HCT116 (cell line): Measurements from ENCODE around the gene CORO2A. TPM values are rescaled to one million over a fixed set of nuclear protein-coding genes. Genes with fewer than 3 reads are reported as not detected.

ENCODE experiments used
- ATAC-seq: fragments of 200-7000 bp; cut with Tn5 transposase; 2 replicates; pipeline ENCODE4 v1.9.1; 2020; ENCODE audit warnings: mild to moderate bottlenecking, moderate library complexity
- BruUV-seq: library from RNA; stranded (reverse); fragments of 400-500 nt; replicated peaks from 2 replicates; lab custom pipeline; 2021; lab: Mats Ljungman, UMichigan
- CTCF ChIA-PET: fragments of 300-600 bp; sonication (Branson Sonifier 250); formaldehyde crosslinking; loops from one replicate; lab custom pipeline; 2021; ENCODE audit warnings: antibody characterized with exemption; lab: Charles Lee
- POLR2A ChIA-PET: fragments of 300-600, 350-600 bp; sonication (Branson Sonifier 250); formaldehyde crosslinking; loops from one replicate; lab custom pipeline; 2021; ENCODE audit warnings: antibody characterized with exemption; lab: Charles Lee
- RAD21 ChIA-PET, 2 experiments: fragments of 300-600 bp; sonication (Branson Sonifier 250); formaldehyde crosslinking; loops; one replicate each; lab custom pipeline; 2023; ENCODE audit warnings: low total read pairs in 2 of 2; ENCODE audit not compliant: uncharacterized antibody in 2 of 2, unreplicated experiment in 2 of 2, low non-redundant PET in 1 of 2; lab: Charles Lee
- DNase-seq: peaks from one replicate; pipeline ENCODE4 v3.0.0-alpha.2; 2010; ENCODE audit warnings: low read depth, low spot score
- H2AFZ ChIP-seq: fragments of 200-600 bp; shearing (Covaris generic), sonication (generic); 2 replicates; pipeline ENCODE4 v1.6.1; 2017; ENCODE audit warnings: low read depth, mixed run types, mixed read lengths, antibody characterized with exemption, low read length; ENCODE audit not compliant: poor library complexity, severe bottlenecking
- H3K27ac ChIP-seq: 2 replicates; pipeline ENCODE4 v1.5.1; 2012; ENCODE audit warnings: low read depth, low read length
- H3K27me3 ChIP-seq: fragments of 200-600 bp; sonication (generic); 2 replicates; pipeline ENCODE4 v1.6.1; 2016; ENCODE audit warnings: mixed run types, low read length, mixed read lengths; ENCODE audit not compliant: insufficient read depth
- H3K36me3 ChIP-seq, 2 experiments: fragments of 200-500 bp in 1 of 2; fragments of 200-600 bp in 1 of 2; sonication (Bioruptor generic) in 1 of 2; sonication (generic) in 1 of 2; 2 replicates each; pipeline versions ENCODE4 v1.5.1 to v1.6.1; 2014 to 2016; ENCODE audit warnings: low read length in 2 of 2, inconsistent platforms in 1 of 2, mixed read lengths in 1 of 2, mixed run types in 1 of 2; ENCODE audit not compliant: insufficient read depth in 2 of 2, control insufficient read depth in 1 of 2
- H3K4me1 ChIP-seq, 2 experiments: fragments of 200-600 bp in 1 of 2; sonication (generic) in 1 of 2; 2 replicates each; pipeline versions ENCODE4 v1.5.1 to v1.6.1; 2012 to 2017; ENCODE audit warnings: low read length in 2 of 2, inconsistent platforms in 1 of 2, mild to moderate bottlenecking in 1 of 2, mixed read lengths in 1 of 2, mixed run types in 1 of 2, moderate library complexity in 1 of 2; ENCODE audit not compliant: insufficient read depth in 2 of 2, control insufficient read depth in 1 of 2
- H3K4me2 ChIP-seq: fragments of 200-600 bp; sonication (generic); 2 replicates; pipeline ENCODE4 v1.6.1; 2017; ENCODE audit warnings: mixed run types, low read length, mixed read lengths
- H3K4me3 ChIP-seq, 2 experiments: fragments of 200-600 bp in 1 of 2; sonication (generic) in 1 of 2; replicated peaks in 1 of 2; 2 replicates each; pipeline ENCODE4 v1.5.1; 2011 to 2016; ENCODE audit warnings: low read length in 2 of 2, control low read depth in 1 of 2, low read depth in 1 of 2, mild to moderate bottlenecking in 1 of 2, mixed read lengths in 1 of 2, mixed run types in 1 of 2
- H3K79me2 ChIP-seq: fragments of 200-600 bp; sonication (generic); 2 replicates; pipeline ENCODE4 v1.6.1; 2017; ENCODE audit warnings: mild to moderate bottlenecking, mixed run types, low read length, moderate library complexity, mixed read lengths; ENCODE audit not compliant: insufficient read depth
- H3K9ac ChIP-seq: fragments of 200-600 bp; sonication (generic); 2 replicates; pipeline ENCODE4 v1.6.1; 2016; ENCODE audit warnings: low read length, mixed read lengths
- H3K9me2 ChIP-seq: fragments of 200-600 bp; sonication (generic), shearing (Covaris generic); 2 replicates; pipeline ENCODE4 v1.6.1; 2017; ENCODE audit warnings: mixed run types, mild to moderate bottlenecking, moderate library complexity; ENCODE audit not compliant: insufficient read depth
- H3K9me3 ChIP-seq, 2 experiments: fragments of 200-500 bp in 1 of 2; fragments of 200-600 bp in 1 of 2; sonication (Bioruptor generic) in 1 of 2; sonication (generic) in 1 of 2; 2 replicates each; pipeline ENCODE4 v1.6.1; 2014 to 2017; ENCODE audit warnings: low read length in 2 of 2, mixed read lengths in 2 of 2, inconsistent platforms in 1 of 2, low read depth in 1 of 2, mild to moderate bottlenecking in 1 of 2, mixed run types in 1 of 2, moderate library complexity in 1 of 2; ENCODE audit not compliant: control insufficient read depth in 1 of 2, insufficient read depth in 1 of 2
- H4K20me1 ChIP-seq: fragments of 200-600 bp; sonication (generic), shearing (Covaris generic); 2 replicates; pipeline ENCODE4 v1.6.1; 2017; ENCODE audit warnings: mixed run types, mild to moderate bottlenecking, moderate library complexity; ENCODE audit not compliant: insufficient read depth
- CBX3 ChIP-seq: IDR thresholded peaks from 2 replicates; pipeline ENCODE4 v1.6.1; 2012; ENCODE audit warnings: low read depth
- EGR1 ChIP-seq: IDR thresholded peaks from 2 replicates; pipeline ENCODE4 v1.6.1; 2012; ENCODE audit warnings: low read depth
- ELF1 ChIP-seq: IDR thresholded peaks from 2 replicates; pipeline ENCODE4 v1.6.1; 2012; ENCODE audit warnings: low read depth, borderline replicate concordance
- EZH2phosphoT487 ChIP-seq: fragments of 200-600 bp; IDR thresholded peaks from 2 replicates; pipeline ENCODE4 v1.6.1; 2018; ENCODE audit warnings: antibody characterized with exemption, borderline replicate concordance
- POLR2A ChIP-seq: IDR thresholded peaks from 2 replicates; pipeline ENCODE4 v1.7.0; 2011; ENCODE audit warnings: borderline replicate concordance; ENCODE audit not compliant: insufficient read depth, insufficient read length; ENCODE audit errors: extremely low read depth
- SIN3A ChIP-seq: IDR thresholded peaks from 2 replicates; pipeline ENCODE4 v1.6.1; 2012; ENCODE audit warnings: low read depth
- TCF7L2 ChIP-seq: IDR thresholded peaks from 2 replicates; pipeline ENCODE4 v1.7.0; 2011; ENCODE audit warnings: borderline replicate concordance, inconsistent platforms; ENCODE audit not compliant: insufficient read depth, insufficient read length; ENCODE audit errors: extremely low read depth
- YY1 ChIP-seq: IDR thresholded peaks from 2 replicates; pipeline ENCODE4 v1.6.1; 2011; ENCODE audit warnings: low read length, low read depth, moderate library complexity, mild to moderate bottlenecking; ENCODE audit not compliant: insufficient replicate concordance; ENCODE audit errors: extremely low read depth
- ZFX ChIP-seq: fragments of 450-650 bp; IDR thresholded peaks from 2 replicates; pipeline ENCODE4 v1.6.1; 2017
- intact Hi-C: fragments of 100-400 bp; cut with micrococcal nuclease; formaldehyde crosslinking; loops from 2 replicates; pipeline ENCODE4 v1.10.0; 2022
- total RNA-seq: library from RNA; stranded (reverse); gene quantifications from one replicate; pipeline ENCODE4 v1.2.1, GENCODE V29; 2021; ENCODE audit not compliant: unreplicated experiment
- TF ChIP-seq, protein P1 (sequence below), 3 experiments: fragments of 200-600 bp in 1 of 3; sonication (generic) in 1 of 3; IDR thresholded peaks in 2 of 3; conservative IDR thresholded peaks in 1 of 3; 2 replicates each; pipeline ENCODE4 v1.5.1; 2012 to 2017; ENCODE audit warnings: low read depth in 2 of 3, low read length in 2 of 3, antibody characterized with exemption in 1 of 3, borderline replicate concordance in 1 of 3, control low read depth in 1 of 3, mild to moderate bottlenecking in 1 of 3, mixed read lengths in 1 of 3, mixed run types in 1 of 3, moderate library complexity in 1 of 3; ENCODE audit not compliant: insufficient read depth in 1 of 3

Gene CORO2A
- total RNA-seq, 1 experiment from 2014 or later = 5.7 TPM

GRCh38 chr9:98222885-98223691 is 30.7 kb upstream of the CORO2A start (continued):
- TF ChIP-seq SIN3A (peak; percentile 56; the same call in 1 of the 2 replicates), YY1 (no peak), TCF7L2 (no peak)

DNA sequence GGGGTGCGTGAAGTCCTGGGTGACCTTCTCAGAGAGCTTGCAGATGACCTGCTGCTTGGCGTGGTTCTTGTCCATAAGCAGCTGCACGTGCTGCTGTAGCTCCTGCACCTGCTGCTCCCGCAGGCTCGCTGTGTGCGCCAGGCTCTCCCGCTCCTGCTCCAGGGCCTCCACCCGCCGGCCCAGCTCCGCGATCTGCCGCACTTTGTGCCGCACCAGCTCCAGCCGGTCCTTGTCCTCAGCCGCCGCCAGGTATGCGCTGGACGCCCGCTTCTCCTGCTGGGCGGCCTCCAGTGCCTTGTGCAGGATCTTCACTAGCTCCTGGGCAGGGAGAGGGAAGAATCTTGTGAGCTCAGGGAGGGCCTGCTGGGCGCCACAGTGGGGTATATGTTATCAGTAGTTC is 28.5 kb upstream of the CORO2A start:
- H3K79me2 ChIP-seq = no peaks in the 10 kb centered on the region
- TF ChIP-seq POLR2A (no peak), ELF1 (no peak), EZH2phosphoT487 (no peak), ZFX (no peak), EGR1 (no peak), CBX3 (no peak)
- TF ChIP-seq, protein P1, sequence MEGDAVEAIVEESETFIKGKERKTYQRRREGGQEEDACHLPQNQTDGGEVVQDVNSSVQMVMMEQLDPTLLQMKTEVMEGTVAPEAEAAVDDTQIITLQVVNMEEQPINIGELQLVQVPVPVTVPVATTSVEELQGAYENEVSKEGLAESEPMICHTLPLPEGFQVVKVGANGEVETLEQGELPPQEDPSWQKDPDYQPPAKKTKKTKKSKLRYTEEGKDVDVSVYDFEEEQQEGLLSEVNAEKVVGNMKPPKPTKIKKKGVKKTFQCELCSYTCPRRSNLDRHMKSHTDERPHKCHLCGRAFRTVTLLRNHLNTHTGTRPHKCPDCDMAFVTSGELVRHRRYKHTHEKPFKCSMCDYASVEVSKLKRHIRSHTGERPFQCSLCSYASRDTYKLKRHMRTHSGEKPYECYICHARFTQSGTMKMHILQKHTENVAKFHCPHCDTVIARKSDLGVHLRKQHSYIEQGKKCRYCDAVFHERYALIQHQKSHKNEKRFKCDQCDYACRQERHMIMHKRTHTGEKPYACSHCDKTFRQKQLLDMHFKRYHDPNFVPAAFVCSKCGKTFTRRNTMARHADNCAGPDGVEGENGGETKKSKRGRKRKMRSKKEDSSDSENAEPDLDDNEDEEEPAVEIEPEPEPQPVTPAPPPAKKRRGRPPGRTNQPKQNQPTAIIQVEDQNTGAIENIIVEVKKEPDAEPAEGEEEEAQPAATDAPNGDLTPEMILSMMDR (IDR thresholded peaks at IDR 0.05 in 2 of 3, conservative IDR thresholded peaks at IDR 0.05 in 1 of 3; ENCODE audit: borderline replicate concordance in 1 of 3, insufficient read depth in 1 of 3, low read depth in 2 of 3, low read length in 2 of 3) = no peak
- ChIA-PET POLR2A (no interaction called here), RAD21 (no interaction called here), CTCF (no interaction called here)
- H3K9ac ChIP-seq = no peak overlapping the region
- no peak overlapping the region for H3K4me2 ChIP-seq
- H3K36me3 ChIP-seq = peaks cover 0 to 10% of the 10 kb centered on the region in 2 experiments; a peak in 1 of 4 replicates
- no peak overlapping the region; the same call in 1 of the 2 replicates for H3K27ac ChIP-seq
- peaks cover 31 to 52% of the 10 kb centered on the region in 2 experiments for H3K4me1 ChIP-seq
- no peak overlapping the region for H2AFZ ChIP-seq
- intact Hi-C loops = no loop called here
- H4K20me1 ChIP-seq = no peaks in the 10 kb centered on the region
- H3K9me2 ChIP-seq = no peaks in the 10 kb centered on the region
- H3K4me3 ChIP-seq = no peak overlapping the region
- no peaks in the 10 kb centered on the region for H3K9me3 ChIP-seq
- ATAC-seq (no peak), DNase-seq (no peak)
- H3K27me3 ChIP-seq = no peaks in the 10 kb centered on the region
- no TSS peak for BruUV-seq
